ENCODE data around the gene VPS4B.

DNA sequence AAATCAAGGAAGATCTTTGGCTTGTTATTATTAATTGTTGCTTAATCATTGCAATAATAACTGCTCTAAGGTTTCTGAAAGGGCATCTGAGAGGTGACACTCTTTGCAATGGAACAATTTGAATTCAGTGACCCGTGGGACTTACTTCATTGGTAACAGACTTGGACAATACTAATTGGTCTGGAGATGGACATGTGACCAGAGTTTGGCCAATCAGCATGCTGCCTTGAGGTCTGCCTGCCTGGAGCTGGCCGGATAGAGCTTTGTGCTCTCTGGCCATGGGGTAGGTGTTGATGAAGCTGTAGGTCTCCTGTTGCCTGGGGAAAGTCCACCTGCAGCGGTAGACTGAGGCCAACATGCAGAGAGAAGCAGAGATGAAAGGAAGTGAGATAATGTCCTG lies 24.0 kb upstream of the VPS4B start:
- no peak for TF ChIP-seq RCOR1 (conservative IDR thresholded peaks at IDR 0.05; ENCODE audit: low read depth, low read length)
- TF ChIP-seq, protein P1, sequence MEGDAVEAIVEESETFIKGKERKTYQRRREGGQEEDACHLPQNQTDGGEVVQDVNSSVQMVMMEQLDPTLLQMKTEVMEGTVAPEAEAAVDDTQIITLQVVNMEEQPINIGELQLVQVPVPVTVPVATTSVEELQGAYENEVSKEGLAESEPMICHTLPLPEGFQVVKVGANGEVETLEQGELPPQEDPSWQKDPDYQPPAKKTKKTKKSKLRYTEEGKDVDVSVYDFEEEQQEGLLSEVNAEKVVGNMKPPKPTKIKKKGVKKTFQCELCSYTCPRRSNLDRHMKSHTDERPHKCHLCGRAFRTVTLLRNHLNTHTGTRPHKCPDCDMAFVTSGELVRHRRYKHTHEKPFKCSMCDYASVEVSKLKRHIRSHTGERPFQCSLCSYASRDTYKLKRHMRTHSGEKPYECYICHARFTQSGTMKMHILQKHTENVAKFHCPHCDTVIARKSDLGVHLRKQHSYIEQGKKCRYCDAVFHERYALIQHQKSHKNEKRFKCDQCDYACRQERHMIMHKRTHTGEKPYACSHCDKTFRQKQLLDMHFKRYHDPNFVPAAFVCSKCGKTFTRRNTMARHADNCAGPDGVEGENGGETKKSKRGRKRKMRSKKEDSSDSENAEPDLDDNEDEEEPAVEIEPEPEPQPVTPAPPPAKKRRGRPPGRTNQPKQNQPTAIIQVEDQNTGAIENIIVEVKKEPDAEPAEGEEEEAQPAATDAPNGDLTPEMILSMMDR (IDR thresholded peaks at IDR 0.05 in 2 of 3, conservative IDR thresholded peaks at IDR 0.05 in 1 of 3; ENCODE audit: control insufficient read depth in 2 of 3, extremely low read depth in 1 of 3, insufficient read depth in 1 of 3, low read depth in 3 of 3, low read length in 3 of 3): no peak

Data from GM12878 (cell line).